OCI-LY3 (cell line): ENCODE results near the gene STIM2.

Experiments used
- H2AFZ ChIP-seq: fragments of 200-600, 300-600 bp; shearing (Covaris generic); 2 replicates; pipeline ENCODE4 v1.6.0; 2014; ENCODE audit warnings: antibody characterized with exemption, low read depth, low read length
- H3K27ac ChIP-seq: fragments of 200-600, 300-600 bp; sonication (generic); 2 replicates; pipeline ENCODE4 v1.5.1; 2014; ENCODE audit warnings: mild to moderate bottlenecking, low read length, moderate library complexity, mixed read lengths
- H3K27me3 ChIP-seq: fragments of 200-600, 300-600 bp; sonication (generic); 2 replicates; pipeline ENCODE4 v1.6.1; 2014; ENCODE audit warnings: low read depth, low read length, mixed read lengths
- H3K36me3 ChIP-seq: fragments of 200-600, 300-600 bp; sonication (generic); replicated peaks from 2 replicates; pipeline ENCODE3; 2014; ENCODE audit warnings: low read depth, low read length, mixed read lengths
- H3K4me1 ChIP-seq: fragments of 300-600, 200-600 bp; sonication (generic); 2 replicates; pipeline ENCODE4 v1.6.1; 2014; ENCODE audit warnings: low read length, mixed read lengths
- H3K4me2 ChIP-seq: fragments of 200-600, 300-600 bp; sonication (generic); 2 replicates; pipeline ENCODE4 v1.6.1; 2014; ENCODE audit warnings: low read length, mixed read lengths
- H3K4me3 ChIP-seq: fragments of 300-600, 200-600 bp; sonication (generic); 2 replicates; pipeline ENCODE4 v1.5.1; 2014; ENCODE audit warnings: antibody characterized with exemption, mild to moderate bottlenecking, low read length, moderate library complexity
- H3K79me2 ChIP-seq: fragments of 300-600, 200-600 bp; shearing (Covaris generic); 2 replicates; pipeline ENCODE4 v1.6.1; 2014; ENCODE audit warnings: mild to moderate bottlenecking, low read length, mixed read lengths
- H3K9ac ChIP-seq: fragments of 300-600, 200-600 bp; shearing (Covaris generic); 2 replicates; pipeline ENCODE4 v1.6.0; 2014; ENCODE audit warnings: mild to moderate bottlenecking, low read length, moderate library complexity
- H3K9me3 ChIP-seq: fragments of 200-600, 300-600 bp; shearing (Covaris generic); 2 replicates; pipeline ENCODE4 v1.6.1; 2014; ENCODE audit warnings: low read length, mixed read lengths; ENCODE audit not compliant: insufficient read depth
- H4K20me1 ChIP-seq: fragments of 200-600, 300-600 bp; sonication (generic); 2 replicates; pipeline ENCODE4 v1.6.1; 2016; ENCODE audit warnings: low read length, mixed read lengths; ENCODE audit not compliant: insufficient read depth
- CTCF ChIP-seq: fragments of 200-600, 300-600 bp; sonication (generic); IDR thresholded peaks from 2 replicates; pipeline ENCODE4 v1.5.1; 2014; ENCODE audit warnings: antibody characterized with exemption, low read length, low read depth
- EZH2phosphoT487 ChIP-seq: fragments of 200-600 bp; shearing (Covaris generic); IDR thresholded peaks from 2 replicates; pipeline ENCODE4 v1.6.1; 2018; ENCODE audit warnings: antibody characterized with exemption, mixed run types, low read depth

Gene STIM2

GRCh38 chr4:26931451-26931850 lies 70.8 kb downstream of the STIM2 start:
- Histone ChIP-seq H3K79me2 (no peaks in the 10 kb centered on the region), H4K20me1 (no peaks in the 10 kb centered on the region), H3K27ac (no peak overlapping the region), H3K4me2 (no peak overlapping the region), H3K4me1 (no peaks in the 10 kb centered on the region), H3K4me3 (no peak overlapping the region), H3K27me3 (no peaks in the 10 kb centered on the region), H3K9me3 (no peaks in the 10 kb centered on the region), H2AFZ (no peak overlapping the region), H3K36me3 (no peaks in the 10 kb centered on the region), H3K9ac (no peak overlapping the region)
- TF ChIP-seq CTCF (no peak), EZH2phosphoT487 (no peak)

GRCh38 chr4:26931966-26932365 lies 71.3 kb downstream of the STIM2 start:
- Histone ChIP-seq H4K20me1 (no peaks in the 10 kb centered on the region), H3K4me1 (peaks cover 4% of the 10 kb centered on the region; the same call in 1 of the 2 replicates), H3K4me2 (no peak overlapping the region), H3K9ac (no peak overlapping the region), H3K27me3 (no peaks in the 10 kb centered on the region), H2AFZ (no peak overlapping the region), H3K79me2 (no peaks in the 10 kb centered on the region), H3K36me3 (no peaks in the 10 kb centered on the region), H3K9me3 (no peaks in the 10 kb centered on the region), H3K4me3 (no peak overlapping the region), H3K27ac (no peak overlapping the region)
- TF ChIP-seq CTCF: no peak
- no peak for TF ChIP-seq EZH2phosphoT487

- Histone ChIP-seq H3K4me3 (no peak overlapping the region), H3K4me1 (peaks cover 11% of the 10 kb centered on the region), H3K9me3 (no peaks in the 10 kb centered on the region), H3K27ac (no peak overlapping the region), H3K79me2 (no peaks in the 10 kb centered on the region), H2AFZ (no peak overlapping the region), H4K20me1 (no peaks in the 10 kb centered on the region), H3K36me3 (no peaks in the 10 kb centered on the region), H3K27me3 (no peaks in the 10 kb centered on the region), H3K4me2 (no peak overlapping the region), H3K9ac (no peak overlapping the region)
- TF ChIP-seq CTCF: no peak
- TF ChIP-seq EZH2phosphoT487: no peak
Measured at GRCh38 chr4:26935397-26935796, 74.8 kb downstream of the STIM2 start.

- Histone ChIP-seq H3K9me3 (no peaks in the 10 kb centered on the region), H3K4me3 (no peak overlapping the region), H3K9ac (no peak overlapping the region), H3K27me3 (no peaks in the 10 kb centered on the region), H2AFZ (no peak overlapping the region), H3K36me3 (no peaks in the 10 kb centered on the region), H3K4me1 (peaks cover 11% of the 10 kb centered on the region), H4K20me1 (no peaks in the 10 kb centered on the region), H3K27ac (no peak overlapping the region), H3K4me2 (no peak overlapping the region), H3K79me2 (no peaks in the 10 kb centered on the region)
- TF ChIP-seq EZH2phosphoT487 (no peak), CTCF (no peak)
Measured at GRCh38 chr4:26936284-26937065, 75.8 kb downstream of the STIM2 start.
